ENCODE data around the gene GCLC.

GCLC gene

GRCh38 chr6:53530780-53531386, 14.0 kb downstream of the GCLC start:
- no peak for TF ChIP-seq NFIC (IDR thresholded peaks at IDR 0.05)
- TF ChIP-seq CREB1 (IDR thresholded peaks at IDR 0.05; ENCODE audit: low read depth), result no peak

GRCh38 chr6:53530346-53530745, 14.6 kb downstream of the GCLC start:
- TF ChIP-seq NFIC (IDR thresholded peaks at IDR 0.05), result no peak
- TF ChIP-seq TEAD4 (IDR thresholded peaks at IDR 0.05), result 0 out of 2 replicates have a peak, but pooled peaks have one; percentile 52
- no peak for TF ChIP-seq CREB1 (IDR thresholded peaks at IDR 0.05; ENCODE audit: low read depth)
- no peak for TF ChIP-seq ZBTB7A (IDR thresholded peaks at IDR 0.05; ENCODE audit: low read depth)

GRCh38 chr6:53529324-53530036, 15.4 kb downstream of the GCLC start:
- TF ChIP-seq FOXM1 (IDR thresholded peaks at IDR 0.05; ENCODE audit: borderline replicate concordance, low read depth) (no peak), ZBTB7A (IDR thresholded peaks at IDR 0.05; ENCODE audit: low read depth) (no peak), NFIC (IDR thresholded peaks at IDR 0.05) (no peak), USF1 (IDR thresholded peaks at IDR 0.05) (no peak), TCF12 (IDR thresholded peaks at IDR 0.05; ENCODE audit: low read depth) (no peak), CEBPB (IDR thresholded peaks at IDR 0.05) (no peak), CREB1 (IDR thresholded peaks at IDR 0.05; ENCODE audit: low read depth) (no peak), REST (IDR thresholded peaks at IDR 0.05; ENCODE audit: low read depth) (no peak), EGR1 (IDR thresholded peaks at IDR 0.05) (no peak), TEAD4 (IDR thresholded peaks at IDR 0.05) (no peak), TAF1 (IDR thresholded peaks at IDR 0.05; ENCODE audit: low read depth) (no peak), MAX (IDR thresholded peaks at IDR 0.05) (no peak)

GRCh38 chr6:53528107-53528506, 16.8 kb downstream of the GCLC start:
- no peak for TF ChIP-seq TAF1 (IDR thresholded peaks at IDR 0.05; ENCODE audit: low read depth)
- no peak for TF ChIP-seq TEAD4 (IDR thresholded peaks at IDR 0.05)

GRCh38 chr6:53527249-53527765, 17.6 kb downstream of the GCLC start:
- TF ChIP-seq CREB1 (IDR thresholded peaks at IDR 0.05; ENCODE audit: low read depth), result no peak

GRCh38 chr6:53526000-53526399, 18.9 kb downstream of the GCLC start:
- TF ChIP-seq EP300 (IDR thresholded peaks at IDR 0.05; ENCODE audit: borderline replicate concordance) (no peak), YY1 (IDR thresholded peaks at IDR 0.05; ENCODE audit: low read depth) (no peak), ZBTB7A (IDR thresholded peaks at IDR 0.05; ENCODE audit: low read depth) (no peak)

- TF ChIP-seq TAF1 (IDR thresholded peaks at IDR 0.05; ENCODE audit: low read depth) (no peak), CREB1 (IDR thresholded peaks at IDR 0.05; ENCODE audit: low read depth) (no peak), RAD21 (IDR thresholded peaks at IDR 0.05; ENCODE audit: low read depth) (no peak), MAX (IDR thresholded peaks at IDR 0.05) (no peak), NFIC (IDR thresholded peaks at IDR 0.05) (no peak), EP300 (IDR thresholded peaks at IDR 0.05; ENCODE audit: borderline replicate concordance) (no peak), ZBTB7A (IDR thresholded peaks at IDR 0.05; ENCODE audit: low read depth) (no peak), USF1 (IDR thresholded peaks at IDR 0.05) (no peak), YY1 (IDR thresholded peaks at IDR 0.05; ENCODE audit: low read depth) (no peak), TCF12 (IDR thresholded peaks at IDR 0.05; ENCODE audit: low read depth) (no peak), EGR1 (IDR thresholded peaks at IDR 0.05) (no peak), TEAD4 (IDR thresholded peaks at IDR 0.05) (no peak)
These were observed 20.5 kb downstream of the GCLC start for GRCh38 chr6:53524455-53524815.

- TF ChIP-seq EP300 (IDR thresholded peaks at IDR 0.05; ENCODE audit: borderline replicate concordance) (no peak), ZBTB7A (IDR thresholded peaks at IDR 0.05; ENCODE audit: low read depth) (no peak), YY1 (IDR thresholded peaks at IDR 0.05; ENCODE audit: low read depth) (no peak), USF1 (IDR thresholded peaks at IDR 0.05) (no peak), RAD21 (IDR thresholded peaks at IDR 0.05; ENCODE audit: low read depth) (no peak)
These were observed 21.1 kb downstream of the GCLC start for GRCh38 chr6:53523511-53524454.
